Measurements from ENCODE around the gene ADGRF5. TPM values are rescaled to one million over a fixed set of nuclear protein-coding genes. Genes with fewer than 3 reads are reported as not detected.

Gene ADGRF5, protein sequence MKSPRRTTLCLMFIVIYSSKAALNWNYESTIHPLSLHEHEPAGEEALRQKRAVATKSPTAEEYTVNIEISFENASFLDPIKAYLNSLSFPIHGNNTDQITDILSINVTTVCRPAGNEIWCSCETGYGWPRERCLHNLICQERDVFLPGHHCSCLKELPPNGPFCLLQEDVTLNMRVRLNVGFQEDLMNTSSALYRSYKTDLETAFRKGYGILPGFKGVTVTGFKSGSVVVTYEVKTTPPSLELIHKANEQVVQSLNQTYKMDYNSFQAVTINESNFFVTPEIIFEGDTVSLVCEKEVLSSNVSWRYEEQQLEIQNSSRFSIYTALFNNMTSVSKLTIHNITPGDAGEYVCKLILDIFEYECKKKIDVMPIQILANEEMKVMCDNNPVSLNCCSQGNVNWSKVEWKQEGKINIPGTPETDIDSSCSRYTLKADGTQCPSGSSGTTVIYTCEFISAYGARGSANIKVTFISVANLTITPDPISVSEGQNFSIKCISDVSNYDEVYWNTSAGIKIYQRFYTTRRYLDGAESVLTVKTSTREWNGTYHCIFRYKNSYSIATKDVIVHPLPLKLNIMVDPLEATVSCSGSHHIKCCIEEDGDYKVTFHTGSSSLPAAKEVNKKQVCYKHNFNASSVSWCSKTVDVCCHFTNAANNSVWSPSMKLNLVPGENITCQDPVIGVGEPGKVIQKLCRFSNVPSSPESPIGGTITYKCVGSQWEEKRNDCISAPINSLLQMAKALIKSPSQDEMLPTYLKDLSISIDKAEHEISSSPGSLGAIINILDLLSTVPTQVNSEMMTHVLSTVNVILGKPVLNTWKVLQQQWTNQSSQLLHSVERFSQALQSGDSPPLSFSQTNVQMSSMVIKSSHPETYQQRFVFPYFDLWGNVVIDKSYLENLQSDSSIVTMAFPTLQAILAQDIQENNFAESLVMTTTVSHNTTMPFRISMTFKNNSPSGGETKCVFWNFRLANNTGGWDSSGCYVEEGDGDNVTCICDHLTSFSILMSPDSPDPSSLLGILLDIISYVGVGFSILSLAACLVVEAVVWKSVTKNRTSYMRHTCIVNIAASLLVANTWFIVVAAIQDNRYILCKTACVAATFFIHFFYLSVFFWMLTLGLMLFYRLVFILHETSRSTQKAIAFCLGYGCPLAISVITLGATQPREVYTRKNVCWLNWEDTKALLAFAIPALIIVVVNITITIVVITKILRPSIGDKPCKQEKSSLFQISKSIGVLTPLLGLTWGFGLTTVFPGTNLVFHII (N-terminal part only)
- total RNA-seq, result under 0.01 TPM

DNA sequence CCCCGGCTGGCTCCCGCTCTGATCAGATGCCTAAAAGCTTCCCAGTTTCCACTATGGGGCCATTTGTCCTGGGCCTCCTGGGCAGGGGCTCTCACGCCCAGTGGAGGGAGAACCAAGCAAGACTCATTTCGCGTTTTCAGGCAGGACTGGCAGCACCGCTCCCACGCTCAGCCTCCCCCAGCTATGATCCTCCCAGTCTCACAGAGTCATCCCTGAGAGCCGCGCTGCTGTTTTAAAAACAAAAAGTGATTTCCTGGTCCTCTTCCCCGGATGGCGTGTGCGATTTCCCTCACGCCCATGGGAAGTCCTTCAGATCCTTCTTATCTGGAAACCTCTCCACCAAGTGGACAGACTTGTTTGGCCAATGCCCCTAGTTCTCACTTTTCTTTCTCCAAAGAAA is at the start of gene ADGRF5:
TSS of gene ADGRF5 (minus strand) at position 208 of the 400 bp plus-strand sequence. CDS start 15,176 bp downstream, outside the sequence.
- no peak for DNase-seq (ENCODE audit: low read depth in 2 of 3, low spot score in 2 of 3)

DNA sequence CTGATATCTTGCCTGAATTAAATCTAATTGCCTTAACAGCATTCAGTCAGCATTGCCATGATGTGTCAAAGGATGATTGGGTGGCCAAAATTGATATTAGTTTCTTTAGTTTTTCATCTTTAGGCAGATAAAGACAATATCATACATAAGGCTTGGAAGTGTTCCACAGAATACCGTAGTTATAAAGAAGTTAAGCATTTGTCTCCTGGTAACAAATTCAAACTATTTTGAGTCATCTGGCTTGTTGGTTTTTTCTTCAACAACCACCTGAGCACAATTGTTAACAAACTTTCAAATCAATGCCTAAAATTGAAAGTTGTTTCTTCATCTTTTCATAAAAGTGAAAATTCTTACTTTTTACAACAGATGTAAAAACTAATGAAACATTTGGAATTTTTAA is 47.5 kb upstream of the ADGRF5 start:
- no peak for DNase-seq (ENCODE audit: low read depth in 2 of 3, low spot score in 2 of 3)

DNA sequence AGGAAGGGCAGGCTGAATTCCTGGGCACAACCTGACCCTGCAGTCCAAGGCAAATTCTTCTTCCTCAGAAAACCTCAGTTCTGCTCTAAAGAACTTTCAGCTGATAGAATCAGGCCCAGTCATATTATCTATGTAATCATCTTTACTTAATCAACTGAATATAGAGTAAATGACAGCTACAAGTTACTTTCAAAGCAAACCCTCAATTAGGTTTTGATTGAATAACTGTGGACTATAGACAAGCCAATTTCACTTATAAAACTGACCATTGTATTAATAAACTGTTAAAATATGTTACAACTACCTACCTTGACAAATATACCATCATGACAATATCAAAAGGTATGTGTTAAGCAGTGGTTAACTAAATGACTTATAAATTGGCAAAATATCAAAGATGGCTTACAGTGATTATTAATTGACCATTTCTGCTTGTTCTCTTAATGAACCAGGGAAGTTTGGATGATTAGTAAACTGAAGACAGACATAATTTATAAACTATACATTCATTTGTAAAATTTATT is 46.1 kb upstream of the ADGRF5 start:
- no peak for DNase-seq (ENCODE audit: low read depth in 2 of 3, low spot score in 2 of 3)

DNA sequence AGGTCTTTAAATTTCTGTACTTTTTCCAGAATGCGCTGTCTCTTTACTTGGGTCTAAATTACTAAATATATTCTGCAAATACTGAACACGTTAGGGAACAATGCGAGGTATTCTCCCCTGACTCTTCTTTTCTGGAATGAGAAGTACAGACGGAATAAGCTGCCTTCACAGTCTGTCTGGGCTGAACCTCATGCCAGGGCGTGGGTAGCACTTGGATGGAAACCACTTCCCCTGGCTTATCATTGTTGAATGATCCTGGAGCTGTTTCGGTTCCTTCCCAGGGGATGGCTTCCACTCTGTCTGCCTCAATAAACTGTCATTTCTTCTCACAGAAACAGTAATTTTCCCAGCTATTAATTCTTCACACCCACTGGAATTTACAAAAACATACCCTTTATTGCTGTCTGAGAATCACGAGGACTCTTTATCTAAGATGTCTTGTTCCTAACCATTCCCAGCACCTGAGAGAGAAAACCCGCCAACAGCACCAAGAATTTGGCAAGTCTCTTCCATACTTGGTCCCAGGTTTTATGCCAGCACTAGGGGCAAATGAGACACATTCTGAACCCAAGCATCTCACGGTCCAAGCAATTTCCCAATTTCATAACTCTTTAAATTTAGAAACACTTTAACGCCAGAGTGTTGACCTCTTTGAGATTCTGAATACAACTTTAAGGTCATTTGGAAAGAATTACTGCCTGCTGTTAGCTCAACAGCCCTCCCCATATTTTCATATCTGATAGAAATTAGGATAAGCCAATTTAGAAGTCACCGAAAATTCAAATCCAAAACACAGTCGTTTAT is 43.2 kb upstream of the ADGRF5 start:
- DNase-seq (ENCODE audit: low read depth in 2 of 3, low spot score in 2 of 3), result no peak

DNA sequence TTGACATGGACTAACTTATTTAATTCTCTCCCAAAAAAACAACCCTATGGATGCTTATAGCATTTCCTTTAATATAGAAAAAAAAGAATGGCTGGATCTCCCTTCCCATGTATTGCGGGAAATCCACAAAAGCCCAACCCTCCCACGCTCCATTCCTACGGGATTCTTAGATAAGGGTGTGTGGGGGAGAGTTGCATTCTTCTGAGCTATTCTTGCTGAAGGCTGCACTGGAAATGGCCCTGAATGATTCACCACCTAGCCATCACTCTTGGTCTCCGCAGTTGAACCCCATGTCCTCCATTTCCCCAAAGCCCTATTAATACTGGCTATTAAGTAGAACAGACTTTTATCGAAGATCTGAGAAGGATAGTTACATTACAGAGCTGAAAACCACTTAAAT is 41.9 kb upstream of the ADGRF5 start:
- DNase-seq (ENCODE audit: low read depth in 2 of 3, low spot score in 2 of 3), result no peak

DNA sequence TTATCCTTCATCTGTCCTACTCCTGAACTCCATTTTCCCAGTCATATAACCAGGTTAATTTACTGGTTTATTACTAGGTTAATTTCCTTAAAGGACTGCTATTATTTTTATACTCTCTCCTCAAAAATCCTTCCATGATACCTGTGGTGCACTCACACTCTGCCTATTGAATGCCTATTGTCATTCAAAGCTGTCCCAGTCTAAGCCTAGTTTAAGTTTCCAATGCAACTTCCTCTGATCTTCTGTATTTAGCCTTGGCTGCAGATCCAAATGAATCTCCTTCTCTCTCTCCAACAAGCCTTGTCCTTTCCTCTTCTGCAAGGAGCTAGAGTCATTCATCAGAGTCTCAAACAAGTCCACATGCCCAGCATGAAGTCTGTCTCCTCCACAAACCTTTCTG is 41.3 kb upstream of the ADGRF5 start:
- no peak for DNase-seq (ENCODE audit: low read depth in 2 of 3, low spot score in 2 of 3)

DNA sequence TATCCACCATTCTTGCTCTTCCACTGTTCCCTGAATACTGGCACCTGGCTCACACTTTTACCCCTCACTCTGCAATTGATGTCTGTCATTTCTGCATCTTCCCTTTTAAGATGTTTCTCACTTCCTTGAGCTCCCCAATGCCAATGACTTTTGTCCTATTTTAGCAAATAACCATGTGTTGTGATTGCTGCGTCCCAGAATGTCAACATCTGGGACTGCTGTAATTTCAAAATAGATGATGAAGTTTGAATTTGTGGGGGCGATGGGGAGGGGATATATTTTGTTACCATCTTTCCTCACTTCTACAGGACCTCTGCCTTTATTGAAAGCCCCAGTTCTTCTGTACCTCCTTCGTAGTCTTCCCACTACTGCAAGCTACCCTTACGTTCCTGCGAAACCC is 40.0 kb upstream of the ADGRF5 start:
- no peak for DNase-seq (ENCODE audit: low read depth in 2 of 3, low spot score in 2 of 3)

DNA sequence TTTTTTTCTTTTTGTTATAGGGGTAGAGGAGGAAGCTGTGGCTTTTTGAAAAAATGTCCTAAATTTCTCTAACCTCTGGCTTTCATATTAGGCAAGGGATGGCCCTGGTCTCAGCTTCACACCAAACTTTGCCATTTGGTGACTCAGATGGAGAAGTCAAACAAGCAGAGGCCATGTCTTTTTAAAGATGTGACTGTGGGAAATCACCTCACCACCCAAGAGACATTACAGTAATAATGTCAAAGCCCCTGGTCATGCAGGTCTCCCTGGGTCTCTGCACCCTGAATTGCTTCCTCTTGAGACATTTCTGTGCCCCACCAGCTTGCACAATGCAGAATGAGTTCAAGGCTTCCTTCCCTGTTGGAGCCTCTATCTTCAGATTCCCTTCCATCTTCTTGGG is 39.5 kb upstream of the ADGRF5 start:
- DNase-seq (ENCODE audit: low read depth in 2 of 3, low spot score in 2 of 3), result peak in 1 of 3 donors; percentile 41

DNA sequence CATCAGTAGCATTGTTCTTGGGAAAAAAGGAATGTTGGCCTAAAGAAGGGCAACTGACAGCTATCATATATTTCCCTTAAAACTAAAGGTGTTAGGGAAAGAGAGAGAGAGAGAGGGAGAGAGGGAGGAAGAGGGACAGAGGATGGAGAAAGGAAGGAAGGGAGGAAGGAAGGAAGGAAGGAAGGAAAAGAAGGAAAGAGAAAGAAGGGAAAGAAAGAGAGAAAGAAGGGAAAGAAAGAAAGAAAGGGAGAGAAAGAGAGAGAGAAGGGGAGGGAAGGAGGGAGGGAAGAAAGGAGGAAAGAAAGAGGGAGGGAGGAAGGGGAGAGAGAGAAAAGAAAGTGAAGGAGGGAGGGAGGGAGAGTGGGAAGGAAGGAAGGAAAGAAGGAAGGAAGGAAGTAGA is 37.7 kb upstream of the ADGRF5 start:
- DNase-seq (ENCODE audit: low read depth in 2 of 3, low spot score in 2 of 3), result no peak

DNA sequence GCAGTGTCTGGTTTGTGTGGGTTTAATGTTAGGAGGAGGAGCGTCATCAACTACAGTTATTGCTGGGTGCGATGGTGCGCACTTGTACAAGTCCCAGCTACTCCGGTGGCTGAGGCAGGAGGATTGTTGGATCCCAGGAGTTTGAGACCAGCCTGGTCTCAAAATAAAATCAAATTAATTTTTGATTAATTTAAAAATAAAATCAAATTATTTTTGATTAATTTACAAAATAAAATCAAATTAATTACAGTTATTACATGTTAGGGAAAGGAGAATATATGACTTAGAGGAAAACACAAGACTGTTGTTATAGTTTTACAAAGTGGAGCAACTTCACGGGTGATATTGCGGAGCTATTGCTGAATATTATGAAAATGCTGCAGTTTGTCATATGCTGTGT is 34.7 kb upstream of the ADGRF5 start:
- DNase-seq (ENCODE audit: low read depth in 2 of 3, low spot score in 2 of 3), result no peak

DNA sequence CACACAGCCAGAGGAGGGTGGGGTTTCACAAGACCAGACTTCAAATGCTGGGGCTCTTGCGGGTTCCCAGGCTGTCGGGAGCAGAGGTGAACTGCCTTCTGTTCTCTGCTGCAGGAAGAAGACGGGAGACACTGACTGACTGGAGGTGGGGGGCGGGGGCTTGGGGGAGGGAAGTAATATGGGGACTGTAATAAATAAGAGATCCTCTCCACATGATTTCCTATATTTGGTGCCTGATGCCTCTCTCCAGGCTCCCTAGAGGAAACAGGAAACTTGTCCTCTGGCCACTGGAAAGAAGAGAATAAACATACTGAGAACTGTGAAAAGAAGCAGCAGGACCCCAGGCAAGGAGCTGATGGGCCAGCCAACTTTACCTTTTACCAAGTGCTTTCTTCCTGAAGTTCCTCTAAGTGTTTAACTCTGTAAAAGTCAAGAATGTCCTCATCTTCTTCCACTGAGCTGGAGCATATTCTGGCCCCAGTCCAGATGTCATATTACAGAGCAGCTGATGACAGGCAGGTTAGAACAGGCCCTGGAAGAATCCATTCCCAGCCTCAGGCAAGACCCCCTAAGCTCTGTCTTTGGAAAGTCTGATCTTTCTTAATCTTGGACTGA is 33.2 kb upstream of the ADGRF5 start:
- no peak for DNase-seq (ENCODE audit: low read depth in 2 of 3, low spot score in 2 of 3)

DNA sequence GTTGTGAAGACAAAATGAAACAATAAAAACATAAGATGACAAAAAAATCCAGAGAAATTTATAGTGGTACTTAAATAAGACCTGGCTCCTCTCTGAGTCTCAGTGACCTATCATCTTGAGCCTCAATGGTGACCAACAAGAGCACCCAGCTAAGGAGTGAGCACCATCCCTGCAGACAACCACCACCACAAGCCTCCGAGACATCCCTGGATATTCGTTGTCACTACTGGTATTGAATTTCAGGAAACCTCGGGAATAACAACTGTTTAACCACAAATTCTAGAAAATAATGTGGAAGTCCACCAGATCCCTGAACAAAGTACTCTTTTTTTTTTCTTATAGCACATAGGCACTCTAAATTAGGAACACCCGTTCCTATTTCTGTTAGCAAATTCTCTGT is 32.2 kb upstream of the ADGRF5 start:
- DNase-seq (ENCODE audit: low read depth in 2 of 3, low spot score in 2 of 3), result no peak

DNA sequence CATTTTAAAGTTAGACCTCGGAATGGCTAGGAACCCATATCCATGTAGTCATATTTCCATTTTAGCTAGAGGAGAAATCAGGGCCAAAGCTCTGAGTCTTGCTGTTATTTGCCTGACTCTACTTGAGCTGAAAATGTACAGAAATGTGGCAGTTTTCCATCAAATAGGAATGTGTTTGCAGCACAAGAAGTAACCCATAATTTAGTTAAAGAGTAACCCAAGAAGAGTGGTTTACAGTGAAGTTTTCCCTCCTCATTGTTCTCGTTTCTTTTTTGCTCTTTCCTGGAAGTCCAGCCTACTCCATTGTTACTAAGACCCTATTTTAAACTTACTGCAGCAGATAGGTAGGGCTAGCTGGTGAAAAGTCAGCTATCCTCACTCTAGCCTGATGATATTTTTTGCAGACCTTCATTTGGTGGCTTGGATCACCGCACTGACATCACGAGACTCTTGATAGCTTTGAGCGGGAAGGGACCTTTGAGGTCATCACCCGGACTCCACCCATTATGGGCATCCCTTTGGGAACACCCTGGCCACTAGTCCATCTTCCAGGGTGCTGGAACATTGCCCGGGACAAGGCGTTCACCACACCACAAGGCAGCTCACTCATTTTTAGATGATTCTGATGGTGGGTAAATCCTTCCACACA is 28.0 kb upstream of the ADGRF5 start:
- no peak for DNase-seq (ENCODE audit: low read depth in 2 of 3, low spot score in 2 of 3)

DNA sequence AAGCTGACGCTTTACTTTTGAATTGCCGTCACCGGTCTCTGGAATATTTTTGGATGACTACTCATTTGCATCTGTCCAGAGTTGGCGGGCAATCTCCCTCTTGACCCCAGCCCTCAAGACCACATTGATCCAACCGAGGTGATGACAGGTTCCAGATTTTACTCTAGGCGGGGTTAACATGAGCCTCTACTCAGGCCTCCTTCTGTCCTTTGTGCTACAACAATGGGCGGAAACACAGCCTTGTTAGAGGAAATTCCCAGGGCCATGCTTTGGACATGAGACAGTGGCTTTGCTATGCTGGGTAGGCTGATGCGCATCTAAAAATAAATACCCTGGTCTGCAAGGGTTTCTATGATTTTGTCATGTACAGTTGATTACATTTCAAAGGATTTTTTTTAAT is 27.0 kb upstream of the ADGRF5 start:
- no peak for DNase-seq (ENCODE audit: low read depth in 2 of 3, low spot score in 2 of 3)

DNA sequence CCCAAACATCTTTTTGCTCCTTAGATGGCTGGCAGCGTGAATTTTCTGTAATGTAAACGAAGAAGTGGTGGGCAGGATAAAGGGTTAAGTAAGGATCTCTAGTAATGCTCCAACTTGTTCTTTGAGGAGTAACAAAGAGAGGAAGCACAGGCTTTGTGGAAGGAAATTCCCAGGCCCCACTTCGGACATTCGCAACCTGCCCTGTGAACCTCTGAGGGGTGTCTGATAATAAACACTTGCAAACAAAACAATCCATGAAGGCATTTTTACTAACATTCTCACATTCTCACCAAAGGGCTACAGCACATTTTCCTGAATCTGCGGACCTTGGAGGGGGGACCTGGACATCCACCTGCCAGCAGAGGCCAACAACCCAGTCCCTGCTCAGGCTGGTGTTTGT is 25.8 kb upstream of the ADGRF5 start:
- no peak for DNase-seq (ENCODE audit: low read depth in 2 of 3, low spot score in 2 of 3)

DNA sequence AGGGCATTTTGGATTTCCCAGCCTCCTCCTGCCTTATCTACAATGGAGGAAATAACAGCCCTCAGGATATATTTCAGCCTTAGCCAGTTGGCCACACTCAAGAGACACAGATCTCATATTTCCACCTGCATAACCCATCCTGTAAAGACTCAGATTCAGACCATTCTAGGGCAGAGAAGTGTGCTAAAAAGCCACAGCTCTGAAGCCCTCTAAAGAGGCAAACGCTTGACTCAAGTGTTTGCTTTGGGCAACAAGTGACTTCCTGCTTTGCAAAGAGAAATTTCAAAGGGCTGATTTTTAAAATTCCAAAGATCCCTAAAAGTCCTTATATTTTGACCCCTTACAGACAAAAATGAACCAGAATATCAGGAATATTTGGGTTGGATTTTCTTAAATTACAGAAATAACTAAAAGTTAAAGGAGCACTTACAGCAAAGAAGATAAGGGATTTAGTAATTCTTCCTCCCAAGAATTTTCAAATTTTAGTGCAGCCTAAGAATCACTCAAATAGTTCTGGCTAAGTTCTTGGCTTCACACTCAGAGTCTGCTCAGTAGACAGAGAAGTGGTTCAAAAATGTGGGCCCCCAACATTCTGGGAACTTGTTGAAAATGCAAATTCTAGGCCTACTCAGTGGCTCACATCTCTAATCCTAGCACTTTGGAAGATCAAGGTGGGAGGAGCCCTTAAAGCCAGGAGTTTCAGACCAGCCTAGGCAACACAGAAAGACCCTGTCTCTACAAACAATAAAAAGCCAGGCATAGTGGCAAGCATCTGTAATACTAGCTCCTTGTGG is 18.9 kb upstream of the ADGRF5 start:
- no peak for DNase-seq (ENCODE audit: low read depth in 2 of 3, low spot score in 2 of 3)

DNA sequence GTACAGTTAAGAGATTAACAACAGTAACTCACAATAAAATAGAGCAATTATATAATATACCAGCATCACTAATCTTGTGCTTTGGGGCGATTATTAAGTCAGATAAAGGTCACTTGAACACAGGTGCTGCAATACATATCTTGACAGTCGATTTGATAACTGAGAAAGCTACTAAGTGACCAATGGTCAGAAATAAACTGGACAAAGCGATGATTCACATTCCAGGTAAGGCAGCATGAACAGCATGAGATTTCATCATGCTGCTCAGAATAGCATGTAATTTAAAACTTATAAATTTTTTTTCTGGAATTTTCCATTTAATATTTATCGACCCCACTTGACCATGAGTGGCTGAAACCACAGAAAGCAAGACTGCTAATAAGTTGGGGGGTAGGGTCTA is 15.9 kb upstream of the ADGRF5 start:
- no peak for DNase-seq (ENCODE audit: low read depth in 2 of 3, low spot score in 2 of 3)

DNA sequence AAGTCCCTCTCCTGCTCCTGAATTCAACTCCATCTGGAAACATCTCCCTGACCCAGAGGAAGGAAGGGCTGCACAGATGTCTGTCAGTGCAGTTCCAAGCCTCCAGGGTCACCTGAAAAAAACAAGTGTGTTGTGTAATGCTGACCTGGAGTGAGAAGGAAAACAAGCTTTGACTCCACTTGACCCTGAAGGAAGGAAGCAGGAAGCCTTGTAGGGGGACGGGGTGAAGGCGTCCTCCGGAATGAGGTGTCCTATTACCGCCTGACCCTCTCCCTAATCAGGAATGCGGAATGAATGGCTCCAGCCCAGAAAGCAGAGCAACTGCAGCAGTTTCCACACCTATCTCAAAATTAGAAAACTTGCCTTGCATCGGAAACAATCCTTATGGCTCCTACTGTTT is 13.9 kb upstream of the ADGRF5 start:
- no peak for DNase-seq (ENCODE audit: low read depth in 2 of 3, low spot score in 2 of 3)
